HG03571 (cell line): ENCODE results near the gene SIM1.
A peak's percentile ranks its signal among the peaks of the same experiment; 100 is the strongest.

Source experiments
- ATAC-seq: cut with Tn5 transposase; IDR thresholded peaks from one replicate; pipeline ENCODE4 v1.9.1; 2021; ENCODE audit not compliant: unreplicated experiment

The SIM1 gene, protein sequence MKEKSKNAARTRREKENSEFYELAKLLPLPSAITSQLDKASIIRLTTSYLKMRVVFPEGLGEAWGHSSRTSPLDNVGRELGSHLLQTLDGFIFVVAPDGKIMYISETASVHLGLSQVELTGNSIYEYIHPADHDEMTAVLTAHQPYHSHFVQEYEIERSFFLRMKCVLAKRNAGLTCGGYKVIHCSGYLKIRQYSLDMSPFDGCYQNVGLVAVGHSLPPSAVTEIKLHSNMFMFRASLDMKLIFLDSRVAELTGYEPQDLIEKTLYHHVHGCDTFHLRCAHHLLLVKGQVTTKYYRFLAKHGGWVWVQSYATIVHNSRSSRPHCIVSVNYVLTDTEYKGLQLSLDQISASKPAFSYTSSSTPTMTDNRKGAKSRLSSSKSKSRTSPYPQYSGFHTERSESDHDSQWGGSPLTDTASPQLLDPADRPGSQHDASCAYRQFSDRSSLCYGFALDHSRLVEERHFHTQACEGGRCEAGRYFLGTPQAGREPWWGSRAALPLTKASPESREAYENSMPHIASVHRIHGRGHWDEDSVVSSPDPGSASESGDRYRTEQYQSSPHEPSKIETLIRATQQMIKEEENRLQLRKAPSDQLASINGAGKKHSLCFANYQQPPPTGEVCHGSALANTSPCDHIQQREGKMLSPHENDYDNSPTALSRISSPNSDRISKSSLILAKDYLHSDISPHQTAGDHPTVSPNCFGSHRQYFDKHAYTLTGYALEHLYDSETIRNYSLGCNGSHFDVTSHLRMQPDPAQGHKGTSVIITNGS

GRCh38 chr6:100464903-100465700 lies at the start of gene SIM1:
Gene SIM1 (minus strand): TSS chr6:100464921. CDS start chr6:100463468, 1,453 bp downstream.
- ATAC-seq: no peak

DNA sequence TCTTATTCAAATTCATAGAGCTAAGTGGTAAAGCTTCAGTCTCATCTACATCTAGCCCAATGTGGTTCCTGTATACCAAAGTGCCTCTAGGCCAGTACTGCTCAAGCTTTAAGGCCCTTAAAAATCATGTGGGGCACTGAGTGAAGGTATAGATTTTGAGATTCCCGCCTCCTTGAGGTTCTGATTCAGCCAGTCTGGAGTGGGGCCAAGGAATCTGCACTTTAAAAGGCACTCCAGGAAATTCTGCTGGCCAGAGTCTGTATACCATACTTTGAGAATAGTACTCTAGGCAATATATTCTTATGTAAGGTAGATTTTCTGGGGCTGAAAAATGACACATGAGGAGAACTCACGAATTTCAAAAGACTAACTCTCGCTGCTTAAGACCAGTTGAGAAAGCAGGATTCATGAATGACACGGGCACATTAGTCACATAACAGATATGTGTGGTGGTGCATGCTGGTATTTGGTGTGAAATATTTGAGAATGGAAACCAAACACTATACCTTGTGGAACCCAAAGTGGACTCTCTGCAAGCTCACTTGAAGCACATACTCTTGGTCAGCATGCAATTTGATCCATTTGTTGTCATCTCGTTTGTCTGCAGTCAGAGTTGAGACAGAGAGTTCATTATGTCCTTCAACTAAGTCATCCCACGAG lies 47.6 kb upstream of the SIM1 start:
- no peak for ATAC-seq

- ATAC-seq: no peak
These were observed 44.4 kb upstream of the SIM1 start for GRCh38 chr6:100509101-100509500.

DNA sequence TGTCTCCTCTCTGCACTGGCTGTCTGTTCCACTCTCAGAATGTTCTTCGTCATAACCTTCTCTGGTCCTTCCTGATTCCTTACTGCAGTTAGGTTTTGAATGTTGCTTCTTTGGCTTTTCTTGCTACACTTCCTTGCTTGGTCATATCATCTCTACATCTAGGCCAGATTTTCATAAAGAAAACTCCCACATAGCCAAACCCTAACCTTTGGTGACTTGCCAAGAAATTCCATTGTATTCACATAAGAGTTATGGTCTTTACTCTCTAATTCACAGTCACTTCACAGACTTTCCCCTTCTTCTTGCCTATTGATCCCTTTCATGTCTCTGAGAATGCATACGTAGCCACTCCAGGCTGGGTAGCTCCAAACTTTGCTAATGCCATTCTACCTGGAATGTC lies 41.9 kb upstream of the SIM1 start:
- ATAC-seq: no peak

DNA sequence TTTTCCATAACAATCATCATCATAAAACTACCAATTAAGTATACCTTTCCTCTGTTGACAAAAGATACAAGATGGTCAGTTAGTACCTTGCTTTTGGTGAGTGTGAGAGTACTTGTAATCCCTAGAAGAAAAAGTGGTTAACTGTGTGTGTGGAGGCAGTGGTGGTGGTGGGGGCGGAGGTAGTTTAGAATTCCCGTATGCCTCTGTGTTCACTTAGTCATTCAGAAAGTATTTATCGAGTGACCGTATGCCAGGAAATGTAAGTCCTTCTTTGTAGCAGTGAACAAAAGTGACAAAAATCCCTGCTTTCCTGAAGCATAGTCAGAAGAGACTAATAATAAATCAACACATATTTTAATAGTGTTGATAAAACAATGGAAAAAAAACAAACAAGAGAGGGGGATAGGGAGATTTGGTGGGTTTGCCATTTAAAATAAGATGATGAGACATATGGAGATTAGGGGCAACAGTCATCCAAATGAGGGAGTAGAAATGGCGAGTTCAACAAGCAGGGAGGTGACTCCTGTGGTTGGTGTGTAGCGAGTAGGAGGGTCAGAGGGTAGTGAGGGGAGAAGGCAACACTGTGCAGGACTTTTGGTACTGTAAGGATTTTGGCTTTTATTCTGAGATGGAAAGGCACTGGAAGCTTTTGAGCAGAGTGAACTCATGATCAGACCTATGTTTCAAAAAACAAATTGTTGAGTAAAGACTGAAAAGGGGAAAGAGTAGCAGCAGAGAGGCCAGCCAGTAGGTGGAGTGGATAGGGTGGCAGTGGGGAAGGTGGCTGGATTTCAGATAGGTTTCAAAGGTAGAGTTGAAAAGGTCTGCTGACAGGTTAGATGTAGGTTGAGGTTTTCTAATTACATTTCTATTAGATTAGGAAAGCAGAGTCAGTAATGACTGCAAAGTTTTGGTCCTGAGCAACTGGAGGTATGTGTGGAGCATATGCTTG lies 40.3 kb upstream of the SIM1 start:
- ATAC-seq: no peak

- ATAC-seq: no peak
These were observed 38.5 kb upstream of the SIM1 start for GRCh38 chr6:100503043-100503705.

DNA sequence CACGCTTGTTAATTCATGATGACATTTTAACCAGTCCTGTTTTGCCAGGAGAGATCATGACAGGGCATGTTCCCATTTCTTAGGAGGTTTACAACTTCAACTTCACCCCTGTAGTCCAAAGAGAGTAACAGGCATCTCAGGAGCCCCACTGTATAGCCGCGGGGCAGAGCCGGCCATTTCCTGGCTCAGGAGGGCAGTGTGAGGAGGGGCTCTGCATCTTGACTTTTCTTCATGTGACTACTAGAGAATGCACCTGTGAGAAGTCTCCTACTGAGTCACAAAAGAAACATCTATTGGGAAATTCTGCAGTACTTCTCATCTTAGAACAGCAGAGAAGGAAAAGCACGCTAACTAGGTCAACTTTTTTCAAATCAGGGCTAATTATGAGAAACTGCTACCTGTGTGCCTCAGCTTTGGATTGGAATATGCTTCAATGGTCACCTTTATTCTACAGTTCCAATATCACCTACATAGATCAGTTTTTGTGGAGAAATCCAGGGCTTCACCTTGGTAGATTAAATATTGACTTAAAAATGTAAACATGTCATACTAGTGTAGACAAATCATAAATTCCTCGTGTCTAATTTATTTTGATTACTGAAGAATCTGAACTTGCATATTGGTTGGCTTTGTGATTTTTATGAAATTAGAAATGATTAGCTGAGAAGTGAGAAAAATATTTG lies 28.6 kb upstream of the SIM1 start:
- no peak for ATAC-seq

GRCh38 chr6:100491952-100492670 lies 27.4 kb upstream of the SIM1 start:
- ATAC-seq: no peak

DNA sequence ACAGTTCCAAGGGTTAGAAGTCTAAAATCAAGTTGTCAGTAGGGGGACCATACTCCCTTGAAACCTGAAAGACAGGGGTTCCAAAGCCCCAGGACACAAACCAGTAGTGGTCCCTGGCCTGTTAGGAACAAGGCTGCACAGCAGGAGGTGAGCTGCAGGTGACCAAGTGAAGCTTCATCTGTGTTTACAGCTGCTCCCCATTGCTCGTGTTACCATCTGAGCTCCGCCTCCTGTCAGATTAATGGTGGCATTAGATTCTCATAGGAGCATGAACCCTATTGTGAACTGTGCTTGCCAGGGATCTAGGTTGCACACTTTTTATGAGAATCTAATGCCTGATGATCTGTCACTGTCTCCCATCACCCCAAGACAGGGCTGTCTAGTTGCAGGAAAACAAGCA lies 25.3 kb upstream of the SIM1 start:
- ATAC-seq: no peak

- no peak for ATAC-seq
These were observed 23.5 kb upstream of the SIM1 start for GRCh38 chr6:100488244-100488643.

DNA sequence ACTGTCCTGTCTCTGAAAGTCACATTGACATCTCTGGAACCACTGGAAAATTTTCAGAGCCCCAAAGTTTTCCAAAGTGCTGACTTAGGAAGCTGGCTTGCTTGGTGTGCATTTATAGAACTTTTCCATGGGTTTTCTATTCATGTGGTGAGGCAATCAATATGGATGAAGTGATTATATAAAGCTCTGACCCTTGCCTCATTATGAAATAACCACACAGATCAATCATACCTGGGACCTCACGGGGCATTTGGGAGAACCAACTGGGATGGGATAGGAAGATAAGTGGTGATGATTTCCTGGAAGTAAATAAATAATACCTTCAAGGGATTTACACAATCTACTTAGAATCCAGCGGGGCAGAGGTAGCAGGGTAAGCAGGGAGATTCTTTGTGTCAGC lies 22.9 kb upstream of the SIM1 start:
- ATAC-seq: no peak

GRCh38 chr6:100485268-100485667 lies 20.5 kb upstream of the SIM1 start:
- ATAC-seq: no peak

DNA sequence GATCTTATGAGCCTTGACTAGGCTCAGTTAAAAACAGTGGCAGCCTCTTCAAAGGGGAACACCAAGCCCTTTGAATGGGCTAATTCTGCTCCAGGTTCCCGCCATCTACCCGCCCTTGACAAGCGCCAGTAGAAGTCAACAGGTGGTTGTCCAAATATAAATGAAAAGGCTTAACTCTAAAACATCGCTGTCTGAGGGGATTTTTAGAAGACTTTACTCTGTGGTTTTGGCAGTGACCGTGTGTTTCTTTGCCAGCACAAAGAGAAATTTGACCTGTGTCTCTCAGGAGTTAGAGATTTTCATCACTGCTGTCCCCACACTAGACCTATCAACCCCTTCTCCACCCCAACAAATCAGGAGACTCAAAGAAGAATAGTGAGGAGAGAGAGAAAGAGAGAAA lies 19.8 kb upstream of the SIM1 start:
- no peak for ATAC-seq

DNA sequence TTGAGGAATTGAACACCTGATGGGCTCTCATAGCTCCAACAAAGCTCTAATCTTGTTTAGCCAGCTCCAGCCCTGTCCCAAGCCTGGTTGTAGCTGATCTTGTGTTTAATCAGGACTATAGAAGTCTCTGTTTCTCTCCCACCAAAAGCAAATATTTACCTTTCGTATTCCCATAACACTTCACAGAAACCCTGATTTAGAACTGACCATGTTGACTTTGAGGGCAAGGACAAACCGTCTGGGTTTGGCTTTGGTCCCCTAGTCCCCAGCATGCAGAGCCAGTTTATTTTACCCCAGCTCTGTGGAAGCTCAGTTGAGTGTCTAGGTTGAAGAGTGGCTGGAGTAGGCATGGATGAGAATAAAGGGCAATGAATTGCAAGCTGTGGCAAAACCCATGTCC lies 18.0 kb upstream of the SIM1 start:
- no peak for ATAC-seq

GRCh38 chr6:100479179-100480035 lies 14.7 kb upstream of the SIM1 start:
- peak; percentile 54 for ATAC-seq

GRCh38 chr6:100475554-100476320 lies 11.0 kb upstream of the SIM1 start:
- peak; percentile 64 for ATAC-seq
